ENCODE results near the gene TMA7B. TPM values are rescaled to one million over a fixed set of nuclear protein-coding genes. Genes with fewer than 3 reads are reported as not detected.

TMA7B gene
- total RNA-seq, 1 experiment from 2014 or later, result not detected

DNA sequence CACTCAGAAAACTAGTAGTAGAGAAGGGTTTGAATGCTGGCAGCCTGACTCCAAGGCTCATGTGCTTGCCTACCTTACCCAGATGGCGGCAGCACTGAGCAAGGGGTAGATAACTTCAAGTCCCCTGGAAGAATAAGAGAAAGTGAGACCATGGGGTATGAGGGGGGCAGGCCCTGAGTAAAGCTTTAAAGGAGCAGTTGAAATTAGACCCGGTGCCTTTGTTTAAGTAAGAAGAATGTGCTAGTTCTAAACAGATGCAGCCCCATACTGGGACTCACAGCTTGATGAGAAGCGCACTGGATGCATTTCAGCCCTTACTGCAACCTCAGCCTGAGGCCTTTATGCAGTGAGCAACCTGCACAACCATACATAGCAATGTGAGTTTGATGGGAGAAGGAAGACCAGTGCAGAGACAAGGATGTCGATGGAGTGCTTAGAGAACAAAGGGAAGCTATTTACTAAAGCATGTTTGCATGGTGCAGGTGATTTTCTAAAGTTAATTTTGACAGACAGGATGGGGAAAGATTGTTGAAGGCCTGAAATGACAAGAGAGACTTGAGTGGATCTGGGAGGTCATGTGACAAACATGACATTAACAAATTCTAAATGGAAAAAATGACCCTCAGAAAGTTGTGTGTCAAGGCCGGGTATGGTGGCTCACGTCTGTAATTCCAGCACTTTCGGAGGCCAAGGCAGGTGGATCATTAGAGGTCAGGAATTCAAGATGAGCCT is 27.1 kb upstream of the TMA7B start:
- DNase-seq (ENCODE audit: low read depth), result peak; percentile 47

DNA sequence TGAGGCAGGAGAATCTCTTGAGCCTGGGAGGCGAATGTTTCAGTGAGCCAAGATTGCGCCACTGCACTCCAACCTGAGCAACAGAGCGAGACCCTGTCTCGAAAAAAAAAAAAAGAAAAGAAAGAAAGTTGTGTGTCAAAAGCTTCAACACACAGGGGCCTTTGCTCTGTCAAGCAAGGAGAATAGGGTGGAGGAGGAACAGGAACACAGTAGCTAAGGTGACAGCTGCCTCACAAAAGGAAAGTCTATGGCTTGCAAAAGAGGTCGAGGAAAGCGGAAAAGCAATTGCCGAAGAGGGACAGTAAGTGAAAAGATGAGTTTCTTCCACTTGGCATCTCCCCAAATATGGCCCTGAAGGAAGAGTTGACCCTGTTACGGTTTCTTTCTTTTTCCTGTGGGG is 26.5 kb upstream of the TMA7B start:
- DNase-seq (ENCODE audit: low read depth), result no peak

DNA sequence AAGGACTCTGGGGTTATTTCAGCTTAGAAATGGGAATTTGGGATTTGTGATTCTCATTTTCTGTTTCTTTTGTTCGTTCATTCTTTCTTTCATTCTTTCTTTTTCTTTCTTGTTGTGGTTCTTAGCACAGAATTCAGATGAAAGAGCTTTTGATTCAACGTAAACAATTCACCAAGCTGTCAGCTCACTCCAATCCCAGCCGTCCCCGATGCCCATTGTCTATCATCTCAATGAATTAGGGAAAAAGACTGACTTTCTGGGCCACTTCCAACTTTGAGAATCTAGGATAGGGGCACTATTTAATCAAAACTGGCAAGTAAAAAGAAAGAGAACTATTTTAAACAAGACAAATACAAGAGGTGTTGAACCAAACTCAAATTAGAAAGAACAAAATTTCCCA is 25.1 kb upstream of the TMA7B start:
- DNase-seq (ENCODE audit: low read depth), result no peak

DNA sequence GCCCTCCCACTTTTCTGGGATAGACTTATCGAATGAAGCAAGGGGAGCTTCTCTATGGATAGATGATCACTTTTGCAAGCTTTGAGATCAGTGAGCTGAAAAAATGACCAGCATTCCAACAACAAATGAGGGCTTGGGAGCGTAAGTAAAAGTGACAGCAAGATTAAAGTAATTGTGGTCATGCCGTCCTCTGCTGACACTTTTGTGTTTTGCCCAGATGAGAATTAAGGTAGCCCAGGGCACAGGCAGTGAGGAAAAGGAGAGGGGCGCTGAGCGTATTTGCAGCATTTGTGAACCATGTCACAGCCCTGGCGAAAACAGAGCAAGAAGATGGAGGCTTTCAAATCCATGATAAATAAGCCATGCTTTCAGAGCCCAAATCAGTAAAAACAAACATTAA is 24.6 kb upstream of the TMA7B start:
- no peak for DNase-seq (ENCODE audit: low read depth)

DNA sequence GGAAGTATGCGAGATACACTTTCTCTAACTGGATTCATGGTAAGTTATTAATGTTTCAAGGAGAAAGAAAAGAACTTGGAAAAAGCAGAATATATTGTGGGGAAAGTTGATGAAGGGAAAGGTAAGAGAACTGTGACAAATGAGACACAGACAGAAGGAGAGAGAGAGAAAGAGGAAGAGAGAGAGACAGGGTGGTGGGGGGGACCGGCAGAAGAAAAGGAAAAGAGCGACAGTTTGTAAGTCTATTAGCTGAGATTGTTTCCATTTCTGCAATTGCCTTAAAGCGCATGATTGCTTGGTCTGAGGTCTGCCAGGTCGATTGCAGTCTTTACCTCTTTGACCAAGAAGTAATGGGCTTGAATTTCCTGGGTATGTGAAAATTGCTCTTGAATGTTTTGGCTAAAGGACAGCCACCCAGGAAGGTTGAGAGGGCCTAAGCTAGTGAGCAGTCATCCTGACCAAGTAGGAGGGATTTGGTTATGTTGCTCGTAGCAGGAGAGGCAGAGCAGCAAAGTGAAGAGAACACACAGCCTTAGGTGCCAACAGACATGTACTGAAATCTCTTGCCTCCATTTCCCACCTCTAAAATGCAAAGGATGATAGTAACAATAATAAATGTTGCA is 23.6 kb upstream of the TMA7B start:
- no peak for DNase-seq (ENCODE audit: low read depth)

DNA sequence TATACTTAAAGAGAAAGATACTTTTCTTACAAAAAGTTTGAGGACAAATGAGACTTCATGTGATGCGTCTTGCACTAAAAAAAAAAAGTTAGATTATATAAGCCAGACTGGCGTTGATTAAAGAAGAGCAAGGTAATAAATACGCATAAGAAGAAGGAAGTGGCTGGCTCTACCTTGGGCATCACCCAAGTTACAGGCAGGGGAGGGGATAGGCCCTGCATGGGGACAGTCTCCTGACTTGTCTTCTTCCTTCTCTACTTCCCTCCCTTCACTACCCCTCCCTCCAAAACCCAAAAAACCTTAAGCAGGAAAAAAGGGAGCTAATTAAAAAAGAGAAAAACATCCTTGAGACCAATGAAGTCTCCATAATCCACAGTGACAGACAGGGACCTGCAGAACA is 22.3 kb upstream of the TMA7B start:
- no peak for DNase-seq (ENCODE audit: low read depth)

DNA sequence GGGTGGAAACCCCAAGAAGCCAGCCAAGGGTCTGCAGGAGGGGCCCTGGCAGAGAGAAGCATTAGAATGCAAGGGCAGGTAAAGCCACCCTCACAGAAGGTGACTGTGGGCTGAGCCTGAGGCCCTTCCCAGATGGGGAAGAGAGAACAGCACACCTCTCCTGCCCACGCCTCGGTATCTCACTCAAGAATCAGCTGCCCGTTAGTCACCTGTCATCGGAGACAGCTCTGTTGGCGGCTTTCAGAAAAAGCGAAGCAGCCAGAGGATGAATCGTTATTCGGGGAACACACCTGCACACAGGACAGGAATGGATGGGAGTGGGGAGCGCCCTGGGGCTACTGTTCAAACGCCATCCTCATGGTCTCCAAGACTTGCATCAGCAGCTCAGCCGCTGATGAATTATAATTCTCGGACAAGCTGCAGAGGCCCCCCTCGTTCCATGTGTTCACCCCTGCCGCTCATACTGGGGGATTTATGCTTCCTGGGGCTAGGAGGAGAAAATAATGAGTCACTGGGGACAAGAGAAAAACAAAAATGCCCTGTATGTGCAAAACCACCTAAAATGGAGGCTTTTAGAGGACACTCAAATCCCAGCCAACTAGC is 21.6 kb upstream of the TMA7B start:
- no peak for DNase-seq (ENCODE audit: low read depth)

DNA sequence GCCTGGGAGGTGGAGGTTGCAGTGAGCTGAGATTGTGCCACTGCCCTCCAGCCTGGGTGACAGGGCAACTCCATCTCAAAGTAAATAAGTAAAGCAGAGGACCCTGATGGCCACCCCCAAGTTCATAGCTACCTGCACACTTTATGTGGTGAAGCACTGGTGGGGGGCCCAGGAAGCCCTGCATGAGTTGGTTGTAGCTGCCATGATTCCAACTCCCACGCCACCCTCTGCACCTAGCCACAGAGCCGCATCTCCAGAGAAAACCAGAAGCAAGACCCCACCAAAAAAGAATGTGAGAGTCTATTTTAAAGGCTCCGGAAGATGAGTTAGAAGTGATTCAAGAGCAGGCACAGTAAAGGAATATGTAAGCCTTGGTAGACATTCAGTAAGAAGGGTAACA is 20.4 kb upstream of the TMA7B start:
- DNase-seq (ENCODE audit: low read depth), result no peak

DNA sequence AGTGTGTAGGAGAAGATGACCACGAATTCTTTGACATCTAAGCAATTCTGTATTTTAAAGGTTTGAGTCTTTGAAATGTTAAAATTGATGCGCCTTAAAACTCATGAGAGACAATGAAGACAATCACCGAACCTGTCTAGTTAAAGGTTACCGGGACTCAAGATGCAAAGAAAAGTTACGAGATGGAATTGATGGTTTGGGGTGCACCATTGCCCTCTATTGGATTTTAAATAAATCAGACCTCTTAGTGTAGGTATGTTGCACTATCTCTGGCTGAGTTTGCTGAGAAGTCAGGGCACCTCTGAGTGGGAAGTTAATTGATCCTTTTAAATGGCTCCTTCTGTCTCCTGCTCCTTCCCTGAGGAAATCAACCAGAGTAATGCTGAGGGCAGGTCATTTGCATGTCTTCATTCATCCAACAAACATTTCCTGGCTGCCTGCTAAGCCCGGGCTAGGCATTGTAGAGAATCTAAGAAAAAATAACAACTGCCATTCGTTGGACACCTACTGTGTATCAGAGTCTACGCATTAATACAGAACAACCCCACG is 19.4 kb upstream of the TMA7B start:
- no peak for DNase-seq (ENCODE audit: low read depth)

DNA sequence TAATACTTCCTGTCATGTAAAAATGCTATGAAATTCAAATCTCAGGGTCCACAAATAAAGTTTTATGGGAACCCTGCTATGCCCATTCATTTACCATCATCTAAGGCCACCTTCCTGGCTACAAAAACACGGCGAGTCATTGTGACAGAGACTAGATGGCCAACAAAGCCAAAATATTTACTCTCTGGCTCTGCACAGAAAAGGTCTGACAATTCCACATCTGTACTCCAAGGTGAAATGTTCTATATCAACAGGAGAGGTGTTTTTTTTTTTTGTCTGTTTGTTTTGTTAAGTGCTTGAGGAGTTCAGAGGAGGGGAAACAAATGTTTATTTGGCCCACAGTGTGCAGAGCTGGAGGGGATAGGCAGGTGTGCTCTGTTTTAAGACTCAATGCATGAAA is 18.6 kb upstream of the TMA7B start:
- no peak for DNase-seq (ENCODE audit: low read depth)

DNA sequence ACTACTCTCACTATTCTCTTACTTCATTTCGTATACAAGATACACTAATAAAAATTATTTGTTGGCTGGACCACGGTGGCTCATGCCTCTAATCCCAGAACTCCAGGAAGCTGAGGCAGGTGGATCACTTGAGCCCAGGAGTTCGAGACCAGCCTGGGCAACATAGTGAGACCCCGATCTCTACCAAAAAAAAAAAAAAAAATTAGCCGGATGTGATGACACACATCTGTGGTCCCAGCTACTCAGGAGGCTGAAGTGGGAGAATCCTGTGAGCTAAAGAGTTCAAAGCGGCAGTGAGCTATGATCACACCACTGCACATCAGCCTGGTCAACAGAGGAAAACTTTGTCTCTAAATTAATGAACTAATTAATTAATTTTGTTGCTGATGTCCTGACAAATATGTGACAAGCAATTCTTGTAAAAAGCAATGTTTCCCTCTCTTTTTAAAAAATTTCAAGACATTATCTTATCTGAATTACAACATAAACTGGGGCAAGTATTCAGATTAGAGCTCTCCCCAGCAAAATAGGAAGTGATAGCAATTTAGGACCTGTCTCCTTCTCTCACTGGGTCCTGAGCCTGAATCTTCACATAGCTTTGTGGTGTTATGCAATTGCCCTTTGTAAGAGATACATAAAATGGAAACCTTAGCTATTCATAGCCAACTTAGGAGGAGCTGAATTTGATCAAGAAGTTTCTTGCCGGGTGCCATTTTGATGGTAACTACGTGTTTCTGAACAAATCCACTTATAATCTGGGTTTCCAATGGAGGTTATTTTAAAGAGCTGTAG is 17.6 kb upstream of the TMA7B start:
- no peak for DNase-seq (ENCODE audit: low read depth)

DNA sequence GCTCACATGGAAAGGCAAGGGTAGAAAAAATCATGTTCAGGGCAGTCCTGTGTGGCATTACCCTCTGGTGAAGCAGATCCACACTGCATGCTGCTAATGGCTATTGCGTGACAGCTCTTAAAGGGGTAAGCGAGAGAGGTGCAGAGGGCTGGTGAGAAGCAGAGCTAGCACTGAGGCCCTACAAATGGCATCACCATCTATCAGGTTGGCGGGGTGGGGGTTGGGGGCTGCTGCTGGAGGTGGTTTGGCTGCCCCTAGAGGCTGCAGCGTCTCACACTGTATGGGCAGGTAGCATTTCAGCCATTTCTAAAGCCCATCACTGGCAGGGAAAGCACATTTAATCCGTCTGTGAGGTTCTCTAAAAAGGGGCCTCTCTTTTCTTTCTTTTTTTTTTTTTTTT is 16.9 kb upstream of the TMA7B start:
- DNase-seq (ENCODE audit: low read depth), result no peak

DNA sequence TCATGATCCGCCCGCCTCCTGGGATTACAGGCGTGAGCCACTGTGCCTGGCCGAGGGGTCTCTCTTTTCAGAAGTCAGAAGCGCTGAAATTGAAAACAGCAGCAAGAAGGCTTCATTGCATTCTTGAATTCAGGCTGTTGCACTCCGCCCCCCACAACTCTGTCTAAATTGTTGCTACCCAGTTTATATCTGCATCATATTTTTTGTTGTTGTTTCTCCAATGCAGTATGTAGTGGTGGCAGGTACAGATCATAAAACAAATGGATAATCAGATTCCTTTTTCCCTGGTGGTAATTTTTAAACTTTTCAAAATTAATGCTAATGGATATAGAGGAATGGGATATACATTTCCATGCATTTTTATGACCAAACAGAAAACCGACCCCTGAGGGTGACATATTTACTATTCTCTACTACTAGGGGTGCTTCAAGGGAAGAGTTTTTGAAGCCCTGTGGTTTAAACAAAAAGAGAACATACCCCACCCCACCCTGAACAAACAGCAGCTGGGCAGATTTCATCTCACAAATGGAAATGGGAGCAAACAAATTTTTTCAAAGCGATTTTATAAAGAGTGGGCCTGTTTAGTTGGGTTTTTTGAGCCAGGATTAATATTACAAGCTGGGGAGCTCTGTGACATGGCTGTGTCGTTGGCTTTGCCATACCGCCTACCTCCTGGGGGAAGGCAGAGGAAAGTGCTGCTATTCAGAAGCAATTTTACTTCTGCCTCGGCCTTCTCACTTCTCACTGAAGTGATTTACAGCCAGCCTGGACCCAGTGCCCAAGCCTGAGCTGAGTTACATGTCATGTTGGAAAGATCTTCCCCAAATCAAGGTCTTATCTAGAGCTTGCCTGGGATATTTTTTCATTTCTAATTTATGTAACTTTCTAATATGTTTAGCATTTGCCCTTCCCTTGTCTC is 16.0 kb upstream of the TMA7B start:
- DNase-seq (ENCODE audit: low read depth), result no peak

DNA sequence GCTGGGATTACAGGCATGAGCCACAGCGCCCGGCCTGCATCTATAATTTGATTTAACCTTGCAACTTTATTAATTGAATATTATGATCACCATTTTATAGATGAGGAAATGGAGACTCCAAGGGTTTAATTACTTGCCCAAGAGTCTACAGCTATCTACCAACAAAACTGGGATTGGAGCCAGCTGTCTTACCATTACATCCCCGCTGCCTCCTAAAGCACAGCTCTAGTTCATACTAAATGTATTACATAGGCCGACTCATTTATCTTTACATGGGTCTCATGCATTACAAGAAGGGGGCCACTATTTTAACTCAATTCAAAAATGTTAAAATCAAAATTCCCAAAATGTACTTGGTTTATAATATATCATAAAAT is 14.1 kb upstream of the TMA7B start:
- no peak for DNase-seq (ENCODE audit: low read depth)

DNA sequence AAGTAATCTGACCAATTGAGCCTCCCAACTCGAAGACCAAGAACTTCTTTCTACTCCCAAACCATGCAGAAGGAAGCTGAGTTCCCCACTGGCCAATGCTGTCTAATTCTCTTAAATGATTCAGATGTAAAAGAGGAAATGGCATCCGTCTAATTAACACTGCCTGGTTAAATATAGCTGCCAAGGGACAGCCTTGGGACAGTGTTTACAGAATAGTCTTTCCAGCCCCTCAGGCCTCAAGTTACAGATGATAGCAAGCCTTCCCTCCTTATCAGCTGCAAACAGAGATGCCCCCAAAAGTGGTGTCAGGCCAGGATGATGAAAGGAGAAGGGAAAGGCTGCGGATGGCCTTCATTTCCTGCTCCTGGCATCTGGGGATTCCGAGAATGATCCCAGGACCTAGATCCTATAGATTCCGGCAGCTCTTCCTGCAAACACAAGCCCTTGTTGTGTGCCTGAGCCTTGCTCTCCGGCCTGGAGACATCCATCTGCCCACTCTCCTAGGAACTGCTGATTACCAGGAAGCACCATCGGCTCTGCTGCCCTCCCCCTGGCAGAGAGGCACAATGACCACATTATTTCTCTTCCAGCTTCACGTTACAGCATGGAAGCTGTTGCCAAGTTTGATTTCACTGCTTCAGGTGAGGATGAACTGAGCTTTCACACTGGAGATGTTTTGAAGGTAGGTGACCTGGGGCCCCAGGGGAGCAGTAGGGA is 13.5 kb upstream of the TMA7B start:
- DNase-seq (ENCODE audit: low read depth), result no peak

DNA sequence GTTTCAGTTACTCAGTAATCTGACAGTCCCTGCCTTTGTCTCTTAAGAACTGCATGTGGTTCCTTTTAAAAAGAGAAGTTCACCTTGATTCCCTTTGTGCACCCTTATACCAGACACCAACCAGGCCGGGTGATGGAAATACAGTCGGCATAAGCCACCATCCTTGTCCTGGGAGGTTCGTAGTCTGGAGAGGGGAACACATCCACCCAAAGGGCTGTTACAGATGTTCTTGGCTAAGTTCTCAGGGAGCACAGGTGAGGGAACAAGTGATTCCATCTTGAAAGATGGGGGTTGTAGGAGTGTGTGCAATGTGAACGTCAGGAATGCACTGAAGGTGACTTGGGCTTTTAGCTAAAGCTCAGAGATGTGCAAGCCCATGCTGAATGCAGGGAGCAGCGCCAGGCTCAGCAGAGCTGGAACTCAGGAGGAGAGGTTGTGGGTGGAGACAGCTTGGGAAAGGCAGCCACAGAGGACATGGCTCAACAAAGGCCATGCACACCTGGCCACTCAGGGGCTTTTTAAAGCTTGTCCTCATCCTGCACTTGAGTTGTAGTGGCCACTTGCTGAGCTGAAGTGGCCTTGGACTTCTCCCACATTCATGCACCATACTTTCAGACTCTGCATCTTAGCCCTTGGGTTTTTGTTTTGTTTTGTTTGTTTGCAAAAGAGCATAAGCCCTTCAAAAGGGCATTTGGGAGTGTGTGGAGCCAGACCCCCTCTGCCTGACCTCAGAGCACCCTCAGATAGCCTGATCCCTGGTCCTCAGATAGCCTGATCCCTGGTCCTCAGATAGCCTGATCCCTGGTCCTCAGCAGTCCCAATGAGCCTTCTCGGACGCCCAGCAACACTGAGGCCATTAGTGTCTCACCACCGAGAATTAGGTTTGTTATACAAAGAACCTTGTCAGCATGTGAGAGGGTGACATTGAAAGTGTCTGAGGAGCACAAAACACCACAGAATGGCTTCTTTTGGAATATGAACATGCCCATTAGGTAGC is 12.7 kb upstream of the TMA7B start:
- DNase-seq (ENCODE audit: low read depth), result no peak

DNA sequence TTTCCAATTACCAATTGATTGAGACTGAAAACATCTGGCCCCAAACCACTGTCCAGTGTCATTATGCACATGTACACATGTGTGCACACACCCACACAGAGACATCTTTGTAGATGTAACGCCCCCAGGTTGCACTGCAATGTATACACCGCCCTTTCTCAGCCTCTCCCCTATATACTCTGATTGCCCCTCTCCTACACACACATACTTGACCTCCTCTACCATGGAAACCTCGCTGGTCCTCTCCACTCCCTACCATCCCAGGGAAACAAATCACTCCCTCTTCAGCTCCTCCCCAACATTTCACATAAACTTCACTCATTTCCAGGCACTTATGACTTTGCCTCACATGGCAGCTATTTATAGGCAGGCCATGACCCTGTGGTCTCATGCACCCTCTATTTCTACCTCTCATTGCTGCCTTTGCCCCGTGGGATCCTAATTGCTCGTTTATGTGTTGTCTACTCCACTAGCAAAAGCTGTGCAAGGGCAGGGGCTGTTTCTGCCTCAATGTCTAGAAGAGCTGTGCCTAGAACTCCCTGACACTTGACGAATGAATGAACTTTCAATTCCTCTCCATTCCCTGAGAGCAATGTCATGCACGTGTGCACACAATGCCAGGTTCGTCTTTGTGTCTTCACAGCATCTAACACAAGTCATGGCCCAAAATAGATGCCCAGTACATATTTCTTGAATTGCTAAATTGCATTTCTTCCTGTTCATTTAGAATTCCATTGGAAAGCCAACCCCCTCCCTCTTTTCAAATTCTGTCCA is 10.0 kb upstream of the TMA7B start:
- no peak for DNase-seq (ENCODE audit: low read depth)
